Breast epithelium (tissue), 3 donors: Measurements from ENCODE around the gene TANGO2.

Source experiments
- CTCF ChIP-seq, 3 donors: fragments of 450-650 bp; IDR thresholded peaks; one replicate each; pipeline ENCODE4 v1.5.1; 2016 to 2017; ENCODE audit warnings: antibody characterized with exemption in 3 of 3, mild to moderate bottlenecking in 3 of 3, moderate library complexity in 3 of 3
- POLR2AphosphoS5 ChIP-seq, 3 donors: sonication (generic); formaldehyde crosslinking; IDR thresholded peaks; one replicate each; pipeline ENCODE4 v1.6.1; 2017; ENCODE audit warnings: antibody characterized with exemption in 3 of 3

DNA sequence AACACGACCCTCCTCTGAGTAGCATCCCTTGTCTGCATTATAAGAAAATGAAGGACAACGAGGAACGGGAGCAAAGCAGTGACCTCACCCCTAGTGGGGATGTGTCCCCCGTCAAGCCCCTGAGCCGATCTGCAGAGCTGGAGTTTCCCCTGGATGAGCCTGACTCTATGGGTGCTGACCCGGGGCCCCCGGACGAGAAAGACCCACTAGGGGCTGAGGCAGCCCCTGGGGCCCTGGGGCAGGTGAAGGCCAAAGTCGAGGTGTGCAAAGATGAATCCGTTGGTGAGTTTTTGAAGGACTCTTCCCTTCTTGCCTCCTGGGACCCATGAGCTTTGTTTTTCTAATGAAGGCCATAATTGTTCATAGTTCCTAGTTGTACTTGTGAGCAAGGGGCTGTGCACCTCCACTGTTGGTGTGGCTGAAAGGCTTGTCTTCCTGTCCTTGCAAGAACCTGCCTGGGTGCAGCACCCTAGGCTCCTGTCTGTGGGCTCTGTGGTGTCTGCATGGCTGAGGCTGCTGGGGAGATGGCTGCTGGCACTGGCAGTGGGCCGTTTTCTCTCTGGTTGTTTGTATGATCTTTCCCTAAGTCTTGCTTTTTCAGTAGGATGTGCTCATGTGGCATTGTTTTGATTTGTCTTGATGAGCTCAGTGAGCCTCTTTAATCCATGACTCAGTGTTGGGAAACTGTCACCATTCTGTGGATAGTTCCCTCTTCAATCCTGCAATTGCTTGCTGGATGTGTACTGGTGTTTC is 69.2 kb downstream of the TANGO2 start:
- TF ChIP-seq POLR2AphosphoS5 (IDR thresholded peaks at IDR 0.05) (no peak), CTCF (IDR thresholded peaks at IDR 0.05) (no peak)
